Measurements from ENCODE around the gene VPS50.

DNA sequence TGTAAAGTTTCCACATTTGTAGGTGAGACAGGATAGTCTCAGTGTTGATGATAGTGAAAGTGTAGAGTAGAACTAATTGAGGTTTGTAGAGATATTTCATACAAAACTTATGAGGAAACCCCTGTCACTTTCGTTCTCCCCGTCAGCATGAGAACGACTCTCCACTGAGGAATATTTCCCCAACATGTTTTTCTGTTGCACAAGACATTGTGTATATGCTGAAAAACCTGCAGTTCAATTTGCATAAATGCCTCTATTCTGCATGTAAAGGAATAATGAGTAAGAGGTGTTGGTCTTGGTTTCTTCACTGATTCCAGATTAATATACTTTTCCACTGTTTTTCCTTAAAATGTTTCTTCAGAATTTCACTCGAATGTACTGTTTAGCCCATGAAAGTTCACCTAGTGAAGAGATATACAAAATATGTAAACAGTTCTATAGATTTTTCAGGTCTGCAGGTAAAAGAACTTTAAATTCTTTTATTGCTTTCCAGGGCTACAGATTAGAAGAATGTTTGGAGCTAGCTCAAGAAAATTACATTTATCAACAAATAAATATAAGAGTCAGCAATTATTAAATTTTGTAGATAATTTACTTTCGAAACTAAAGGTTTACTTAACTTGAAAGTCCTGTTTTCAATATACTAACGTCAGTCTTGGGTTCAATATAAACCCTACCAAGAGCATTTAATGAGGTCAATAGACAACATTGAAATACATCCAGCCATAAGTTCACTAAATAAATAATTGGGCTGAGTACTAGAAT, 43.1 kb upstream of the VPS50 start:
- TF ChIP-seq GATA2 (IDR thresholded peaks at IDR 0.05; ENCODE audit: low read depth, low read length) (no peak), GATA3 (IDR thresholded peaks at IDR 0.05; ENCODE audit: low read depth, low read length) (no peak)

Measured in SH-SY5Y (cell line).